Nephron (organoid): Measurements from ENCODE around the gene BMAL2.

Experiments used
- H3K27ac Mint-ChIP-seq, 3 experiments: 2 replicates each; pipeline ENCODE4 v1.8.0; 2020; ENCODE audit warnings: mixed read lengths in 3 of 3, mild to moderate bottlenecking in 2 of 3, moderate library complexity in 1 of 3
- H3K27me3 Mint-ChIP-seq: 2 replicates; pipeline ENCODE4 v1.8.0; 2021; ENCODE audit warnings: low read depth, mild to moderate bottlenecking, moderate library complexity, mixed read lengths
- H3K36me3 Mint-ChIP-seq: 2 replicates; pipeline ENCODE4 v1.8.0; 2020; ENCODE audit warnings: low read depth, mixed read lengths
- H3K4me1 Mint-ChIP-seq: 2 replicates; pipeline ENCODE4 v1.8.0; 2020; ENCODE audit warnings: mixed read lengths
- H3K4me3 Mint-ChIP-seq, 3 experiments: 2 replicates each; pipeline ENCODE4 v1.8.0; 2020; ENCODE audit warnings: mild to moderate bottlenecking in 3 of 3, mixed read lengths in 3 of 3, moderate library complexity in 2 of 3
- H3K9me3 Mint-ChIP-seq: 2 replicates; pipeline ENCODE4 v1.8.0; 2020; ENCODE audit warnings: mixed read lengths
- TF ChIP-seq, protein P1 (sequence below), 3 experiments: fragments of 200-600 bp; sonication (generic); IDR thresholded peaks; one replicate each; pipeline ENCODE4 v1.5.0; 2021; ENCODE audit warnings: antibody characterized with exemption in 3 of 3; ENCODE audit not compliant: unreplicated experiment in 3 of 3

BMAL2 gene

DNA sequence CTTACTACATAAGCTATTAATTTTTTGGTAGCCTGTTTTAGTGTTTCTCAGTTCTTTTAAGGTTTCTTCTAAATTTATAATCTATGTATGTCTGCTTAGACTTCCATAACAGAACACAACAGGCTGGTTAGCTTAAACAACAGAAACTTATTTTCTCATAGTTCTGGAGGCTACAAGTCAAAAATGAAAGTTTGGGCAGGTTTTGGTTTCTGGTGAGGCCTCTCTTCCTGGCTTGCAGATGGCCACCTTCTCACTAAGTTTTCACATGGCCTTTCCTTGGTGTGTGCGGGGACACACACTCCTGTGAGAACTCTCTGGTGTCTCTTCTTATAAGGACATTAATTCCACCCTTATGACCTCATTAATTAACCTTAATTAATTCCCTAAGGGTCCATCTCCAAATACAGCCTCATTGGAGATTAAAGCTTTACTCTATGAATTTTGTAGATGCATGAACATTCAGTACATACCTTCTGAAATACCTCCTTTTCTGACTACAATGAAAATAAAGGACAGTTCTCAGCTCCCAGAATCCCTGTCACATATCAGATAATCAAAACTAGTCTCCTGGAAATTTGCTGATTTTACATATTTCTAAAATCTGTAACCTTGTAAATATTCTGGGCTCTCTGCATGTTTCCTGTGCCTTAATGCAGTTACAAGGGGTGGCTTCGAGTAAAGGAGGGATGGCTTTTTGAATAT lies 23.2 kb upstream of the BMAL2 start:
- H3K4me3 Mint-ChIP-seq = no peak overlapping the region
- TF ChIP-seq, protein P1, sequence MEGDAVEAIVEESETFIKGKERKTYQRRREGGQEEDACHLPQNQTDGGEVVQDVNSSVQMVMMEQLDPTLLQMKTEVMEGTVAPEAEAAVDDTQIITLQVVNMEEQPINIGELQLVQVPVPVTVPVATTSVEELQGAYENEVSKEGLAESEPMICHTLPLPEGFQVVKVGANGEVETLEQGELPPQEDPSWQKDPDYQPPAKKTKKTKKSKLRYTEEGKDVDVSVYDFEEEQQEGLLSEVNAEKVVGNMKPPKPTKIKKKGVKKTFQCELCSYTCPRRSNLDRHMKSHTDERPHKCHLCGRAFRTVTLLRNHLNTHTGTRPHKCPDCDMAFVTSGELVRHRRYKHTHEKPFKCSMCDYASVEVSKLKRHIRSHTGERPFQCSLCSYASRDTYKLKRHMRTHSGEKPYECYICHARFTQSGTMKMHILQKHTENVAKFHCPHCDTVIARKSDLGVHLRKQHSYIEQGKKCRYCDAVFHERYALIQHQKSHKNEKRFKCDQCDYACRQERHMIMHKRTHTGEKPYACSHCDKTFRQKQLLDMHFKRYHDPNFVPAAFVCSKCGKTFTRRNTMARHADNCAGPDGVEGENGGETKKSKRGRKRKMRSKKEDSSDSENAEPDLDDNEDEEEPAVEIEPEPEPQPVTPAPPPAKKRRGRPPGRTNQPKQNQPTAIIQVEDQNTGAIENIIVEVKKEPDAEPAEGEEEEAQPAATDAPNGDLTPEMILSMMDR (IDR thresholded peaks at IDR 0.05; ENCODE audit: unreplicated experiment in 3 of 3) = no peak
- H3K36me3 Mint-ChIP-seq = peaks cover 32% of the 10 kb centered on the region
- no peaks in the 10 kb centered on the region for H3K9me3 Mint-ChIP-seq
- no peaks in the 10 kb centered on the region for H3K27me3 Mint-ChIP-seq
- H3K27ac Mint-ChIP-seq = no peak overlapping the region
- H3K4me1 Mint-ChIP-seq = no peaks in the 10 kb centered on the region

DNA sequence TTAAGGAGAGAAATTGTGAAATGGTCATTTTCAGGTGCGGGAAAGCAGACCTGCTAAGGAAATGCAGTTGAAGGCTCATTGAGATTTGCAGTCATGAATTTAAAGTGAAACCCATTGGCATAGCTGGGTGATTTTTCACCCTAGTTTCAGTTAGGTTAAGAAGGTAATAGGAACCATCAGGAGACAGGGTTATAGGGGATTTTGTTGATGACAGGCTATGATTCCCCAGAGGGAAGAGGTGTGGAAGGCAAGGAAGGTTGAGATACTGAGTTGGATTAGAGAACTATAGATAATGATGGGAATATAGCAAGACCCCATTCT lies 22.7 kb upstream of the BMAL2 start:
- Mint-ChIP-seq H3K4me1 (no peaks in the 10 kb centered on the region), H3K4me3 (no peak overlapping the region), H3K27ac (no peak overlapping the region), H3K9me3 (no peaks in the 10 kb centered on the region), H3K36me3 (peaks cover 37% of the 10 kb centered on the region), H3K27me3 (no peaks in the 10 kb centered on the region)
- TF ChIP-seq, protein P1 (IDR thresholded peaks at IDR 0.05; ENCODE audit: unreplicated experiment in 3 of 3) = no peak

DNA sequence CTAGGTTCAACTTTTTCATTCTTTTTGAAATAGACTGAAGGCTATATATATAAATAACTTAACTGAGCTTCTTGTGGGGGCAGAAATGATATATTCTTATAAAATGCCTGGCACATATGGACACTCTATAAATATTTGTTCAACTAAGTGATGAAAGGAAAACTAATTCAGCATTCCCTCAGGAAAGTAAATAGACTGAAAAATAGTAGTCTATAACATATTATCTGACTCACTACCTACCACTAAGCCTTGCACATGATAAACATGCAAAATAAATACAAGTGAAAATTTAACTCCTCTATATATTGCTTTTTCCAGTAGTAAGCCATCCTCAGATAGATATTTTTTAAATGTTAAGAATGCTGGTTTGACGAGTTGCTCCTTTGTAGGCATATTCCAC lies 15.7 kb upstream of the BMAL2 start:
- TF ChIP-seq, protein P1 (IDR thresholded peaks at IDR 0.05; ENCODE audit: unreplicated experiment in 3 of 3) = no peak

DNA sequence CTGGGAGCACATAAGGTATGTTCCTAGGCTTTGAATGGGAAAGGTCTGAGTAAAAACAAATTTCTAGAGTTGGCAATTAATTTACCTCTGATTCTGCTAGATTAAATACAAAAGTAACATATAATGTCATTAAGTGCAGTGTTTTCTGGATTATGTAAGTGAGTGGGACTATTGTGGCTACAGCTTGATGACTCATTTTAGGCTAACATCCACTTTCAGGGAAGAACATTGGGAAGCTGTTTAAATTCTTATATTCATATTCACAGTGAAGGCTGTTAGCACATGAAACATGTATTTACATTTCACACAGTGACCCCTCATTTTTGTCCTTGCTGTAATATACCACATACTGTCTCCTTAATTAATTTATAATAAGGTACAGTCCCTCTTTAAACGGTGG lies 13.2 kb upstream of the BMAL2 start:
- Mint-ChIP-seq H3K4me3 (no peak overlapping the region), H3K4me1 (no peaks in the 10 kb centered on the region)
- TF ChIP-seq, protein P1 (IDR thresholded peaks at IDR 0.05; ENCODE audit: unreplicated experiment in 3 of 3) = no peak

More for the DNA sequence above, 15.7 kb upstream of the BMAL2 start:
- no peak overlapping the region for H3K4me3 Mint-ChIP-seq
- H3K27me3 Mint-ChIP-seq = no peaks in the 10 kb centered on the region
- H3K9me3 Mint-ChIP-seq = no peaks in the 10 kb centered on the region
- H3K4me1 Mint-ChIP-seq = no peaks in the 10 kb centered on the region
- H3K36me3 Mint-ChIP-seq = peaks cover 54% of the 10 kb centered on the region
- no peak overlapping the region for H3K27ac Mint-ChIP-seq

DNA sequence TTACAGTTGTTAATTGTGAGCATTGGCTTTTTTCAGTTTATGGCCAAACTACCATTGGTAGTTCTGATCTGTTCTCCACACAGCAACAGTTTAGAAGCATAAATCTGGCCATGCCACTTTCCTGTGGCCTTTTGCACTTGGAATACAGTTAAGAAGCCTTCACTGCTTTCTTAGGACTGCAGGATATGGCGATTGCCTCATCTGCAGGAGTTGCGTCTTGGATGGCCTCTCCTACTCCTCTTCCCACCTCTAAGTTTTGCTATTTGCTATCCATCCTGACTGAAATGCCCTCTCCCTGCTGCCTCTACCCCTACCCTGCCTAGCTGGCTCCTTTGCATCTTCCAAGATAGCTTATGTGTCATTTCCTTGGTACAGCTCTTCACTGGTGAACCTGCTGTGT lies 12.8 kb upstream of the BMAL2 start:
- TF ChIP-seq, protein P1 (IDR thresholded peaks at IDR 0.05; ENCODE audit: unreplicated experiment in 3 of 3) = no peak
- Mint-ChIP-seq H3K27me3 (no peaks in the 10 kb centered on the region), H3K9me3 (no peaks in the 10 kb centered on the region), H3K27ac (no peak overlapping the region), H3K4me3 (no peak overlapping the region), H3K36me3 (peaks cover 37% of the 10 kb centered on the region), H3K4me1 (no peaks in the 10 kb centered on the region)

More for the DNA sequence above, 13.2 kb upstream of the BMAL2 start:
- peaks cover 42% of the 10 kb centered on the region for H3K36me3 Mint-ChIP-seq
- H3K9me3 Mint-ChIP-seq = no peaks in the 10 kb centered on the region
- no peak overlapping the region for H3K27ac Mint-ChIP-seq
- no peaks in the 10 kb centered on the region for H3K27me3 Mint-ChIP-seq

DNA sequence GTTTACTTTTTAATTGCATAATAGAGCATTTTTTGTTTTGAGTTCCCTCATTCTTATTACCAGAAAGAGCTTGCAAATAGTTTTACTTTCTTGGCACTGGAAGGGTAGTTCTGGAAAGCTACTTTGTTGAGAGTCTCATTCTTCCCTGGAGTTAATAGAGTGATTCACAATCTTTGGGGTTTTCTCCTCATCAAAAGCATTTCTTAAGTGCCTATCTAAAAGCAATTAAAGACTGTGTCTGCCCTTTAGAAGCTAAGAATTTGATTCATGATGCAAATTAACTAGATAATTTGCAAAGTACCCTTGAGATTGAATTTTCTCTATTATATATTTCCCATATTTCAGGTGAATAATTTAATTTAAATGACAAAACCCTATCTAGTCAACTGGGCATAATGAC lies 8.1 kb upstream of the BMAL2 start:
- H3K36me3 Mint-ChIP-seq = peaks cover 20% of the 10 kb centered on the region
- no peaks in the 10 kb centered on the region for H3K4me1 Mint-ChIP-seq
- H3K27ac Mint-ChIP-seq = no peak overlapping the region
- TF ChIP-seq, protein P1 (IDR thresholded peaks at IDR 0.05; ENCODE audit: unreplicated experiment in 3 of 3) = no peak
- H3K27me3 Mint-ChIP-seq = peaks cover 3% of the 10 kb centered on the region
- H3K4me3 Mint-ChIP-seq = no peak overlapping the region
- no peaks in the 10 kb centered on the region for H3K9me3 Mint-ChIP-seq
